Transverse colon (tissue), 4 donors: Measurements from ENCODE around the gene PRR29.

Experiments used
- POLR2AphosphoS5 ChIP-seq, 3 donors: sonication (generic); formaldehyde crosslinking; IDR thresholded peaks; one replicate each; pipeline ENCODE4 v1.6.1; 2016; ENCODE audit warnings: antibody characterized with exemption in 3 of 3
- TF ChIP-seq, protein P1 (sequence below), 5 experiments: fragments of 200-600 bp in 3 of 5; fragments of 450-650 bp in 2 of 5; sonication (generic) in 3 of 5; IDR thresholded peaks; 1 replicate in 2 of 5; 2 replicates in 3 of 5; pipeline ENCODE4 v1.5.1; 2016 to 2017; ENCODE audit warnings: antibody characterized with exemption in 5 of 5, inconsistent platforms in 3 of 5, mild to moderate bottlenecking in 2 of 5, moderate library complexity in 1 of 5

DNA sequence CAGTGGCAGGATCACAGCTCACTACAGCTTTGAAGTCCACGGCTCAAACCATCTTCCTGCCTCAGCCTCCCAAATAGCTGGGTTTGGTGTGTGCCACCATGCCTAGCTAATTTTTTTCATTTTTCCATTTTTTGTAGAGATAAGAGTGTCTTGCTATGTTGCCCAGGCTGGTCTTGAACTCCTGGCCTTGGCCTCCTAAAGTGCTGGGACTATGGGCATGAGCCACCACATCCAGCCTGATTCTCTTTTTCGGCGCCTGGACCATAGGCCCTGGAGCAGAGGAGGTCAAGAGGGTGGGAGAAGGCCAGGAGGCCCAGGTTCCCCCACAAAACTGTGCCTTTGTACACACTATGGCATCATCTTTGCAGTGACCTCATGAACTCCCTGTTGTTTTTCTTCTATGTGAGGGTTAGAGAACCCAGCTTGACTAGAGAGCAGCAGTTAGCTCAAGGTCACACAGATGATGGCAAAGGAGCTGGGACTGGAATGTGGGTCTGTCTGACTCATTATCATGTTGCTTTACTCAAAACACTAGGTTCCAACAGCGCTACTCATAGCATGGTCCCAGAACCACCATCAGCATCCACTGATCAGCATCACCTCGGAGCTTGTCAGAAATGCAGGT, 41.7 kb upstream of the PRR29 start:
- no peak for TF ChIP-seq POLR2AphosphoS5 (IDR thresholded peaks at IDR 0.05)
- TF ChIP-seq, protein P1, sequence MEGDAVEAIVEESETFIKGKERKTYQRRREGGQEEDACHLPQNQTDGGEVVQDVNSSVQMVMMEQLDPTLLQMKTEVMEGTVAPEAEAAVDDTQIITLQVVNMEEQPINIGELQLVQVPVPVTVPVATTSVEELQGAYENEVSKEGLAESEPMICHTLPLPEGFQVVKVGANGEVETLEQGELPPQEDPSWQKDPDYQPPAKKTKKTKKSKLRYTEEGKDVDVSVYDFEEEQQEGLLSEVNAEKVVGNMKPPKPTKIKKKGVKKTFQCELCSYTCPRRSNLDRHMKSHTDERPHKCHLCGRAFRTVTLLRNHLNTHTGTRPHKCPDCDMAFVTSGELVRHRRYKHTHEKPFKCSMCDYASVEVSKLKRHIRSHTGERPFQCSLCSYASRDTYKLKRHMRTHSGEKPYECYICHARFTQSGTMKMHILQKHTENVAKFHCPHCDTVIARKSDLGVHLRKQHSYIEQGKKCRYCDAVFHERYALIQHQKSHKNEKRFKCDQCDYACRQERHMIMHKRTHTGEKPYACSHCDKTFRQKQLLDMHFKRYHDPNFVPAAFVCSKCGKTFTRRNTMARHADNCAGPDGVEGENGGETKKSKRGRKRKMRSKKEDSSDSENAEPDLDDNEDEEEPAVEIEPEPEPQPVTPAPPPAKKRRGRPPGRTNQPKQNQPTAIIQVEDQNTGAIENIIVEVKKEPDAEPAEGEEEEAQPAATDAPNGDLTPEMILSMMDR (IDR thresholded peaks at IDR 0.05): no peak
